KOPT-K1 (cell line): ENCODE measurements around the gene SLC25A26.

Experiments
- H3K27ac ChIP-seq: fragments of 200-600 bp; sonication (generic); 2 replicates; pipeline ENCODE4 v1.5.1; 2016; ENCODE audit warnings: antibody characterized with exemption, mild to moderate bottlenecking, low read depth, low read length; ENCODE audit not compliant: poor library complexity, severe bottlenecking
- H3K36me3 ChIP-seq: fragments of 200-600 bp; sonication (generic); 2 replicates; pipeline ENCODE4 v1.5.1; 2017; ENCODE audit warnings: antibody characterized with exemption, mild to moderate bottlenecking, low read length, moderate library complexity; ENCODE audit not compliant: insufficient read depth
- H3K9me3 ChIP-seq: fragments of 200-600 bp; sonication (generic); 2 replicates; pipeline ENCODE4 v1.5.1; 2017; ENCODE audit warnings: antibody characterized with exemption, low read length, mild to moderate bottlenecking; ENCODE audit not compliant: insufficient read depth, poor library complexity, severe bottlenecking

SLC25A26 gene

DNA sequence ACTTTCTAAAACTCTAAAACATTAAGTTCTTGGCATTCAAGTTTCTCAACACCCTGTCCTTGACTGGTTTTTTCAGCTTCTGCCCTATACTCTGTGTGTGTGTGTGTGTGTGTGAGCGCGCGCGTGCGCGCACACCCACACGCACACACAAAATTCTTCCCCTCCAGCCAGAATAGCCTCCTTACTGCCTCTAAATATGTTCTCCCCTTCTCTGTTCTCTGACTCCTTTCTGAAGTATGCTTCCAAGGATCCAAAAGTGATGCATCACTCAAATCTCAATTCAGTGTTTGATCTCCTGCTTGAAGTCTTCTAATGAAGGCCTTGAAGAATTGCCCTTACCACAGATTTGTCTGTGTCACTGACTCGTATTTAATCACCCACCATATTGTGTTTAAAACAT, 129.8 kb downstream of the SLC25A26 start:
- H3K9me3 ChIP-seq = peaks cover 7% of the 10 kb centered on the region
- peaks cover 5% of the 10 kb centered on the region; the same call in 1 of the 2 replicates for H3K36me3 ChIP-seq
- no peak overlapping the region for H3K27ac ChIP-seq

DNA sequence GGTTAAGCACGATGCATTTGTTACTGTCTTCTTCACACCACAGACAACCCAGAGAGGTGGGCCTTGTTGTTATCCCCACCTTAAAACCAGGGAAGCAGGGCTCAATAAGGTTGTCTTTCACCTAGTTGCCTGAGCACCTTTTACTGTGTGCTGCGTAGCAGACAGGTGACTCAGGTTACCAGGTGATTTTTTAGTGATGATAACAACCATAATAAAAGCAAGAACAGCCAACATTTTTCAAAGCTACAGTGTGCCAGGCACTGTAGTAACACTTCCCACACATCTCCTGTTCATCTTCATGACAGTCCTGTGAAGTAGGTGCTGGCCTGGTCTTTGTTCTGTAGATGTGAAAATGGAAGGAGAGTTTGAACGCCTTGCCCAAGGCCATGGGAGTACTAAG, 132.2 kb downstream of the SLC25A26 start:
- H3K27ac ChIP-seq = no peak overlapping the region
- H3K36me3 ChIP-seq = 0 out of 2 replicates have a peak, but pooled peaks cover 1% of the 10 kb centered on the region
- no peaks in the 10 kb centered on the region for H3K9me3 ChIP-seq

DNA sequence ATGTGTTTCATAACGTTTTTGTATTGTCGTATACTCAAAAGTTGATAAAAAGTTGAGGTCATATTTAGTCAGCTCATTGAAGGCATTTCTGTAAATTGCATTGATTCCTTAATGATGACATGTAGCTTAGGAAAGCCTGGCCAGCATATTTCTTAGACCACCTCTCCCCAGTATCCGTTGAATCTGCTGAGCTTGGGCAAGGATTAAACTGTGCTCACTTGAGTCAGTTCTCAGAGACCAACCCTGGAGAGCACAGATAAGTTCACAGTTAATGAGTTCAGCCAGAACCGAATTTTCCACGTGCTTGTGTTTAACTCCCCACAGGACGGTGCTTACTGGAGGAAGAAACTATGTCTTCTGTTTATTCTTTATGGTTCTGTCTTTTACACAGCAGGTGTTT, 132.7 kb downstream of the SLC25A26 start:
- Histone ChIP-seq H3K36me3 (no peaks in the 10 kb centered on the region), H3K9me3 (no peaks in the 10 kb centered on the region), H3K27ac (no peak overlapping the region)

DNA sequence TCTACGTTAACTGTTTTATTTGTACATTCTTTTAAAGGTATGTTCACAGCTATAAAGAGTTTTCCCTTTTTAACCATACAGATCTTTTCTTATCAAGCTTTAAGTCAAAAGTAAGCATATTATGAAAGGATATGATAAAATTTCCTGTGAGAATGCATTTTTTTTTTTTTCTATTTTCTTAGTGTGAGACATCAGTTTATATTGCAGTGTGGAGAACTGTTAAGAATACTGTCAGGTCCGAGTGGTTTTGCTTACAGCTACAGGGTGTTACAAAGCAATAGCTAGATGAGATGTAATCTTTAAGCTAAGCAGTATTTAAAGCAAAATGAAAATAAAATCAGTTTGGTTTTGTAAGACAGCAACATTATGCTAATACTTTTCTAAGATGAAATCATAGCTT, 133.2 kb downstream of the SLC25A26 start:
- Histone ChIP-seq H3K36me3 (no peaks in the 10 kb centered on the region), H3K27ac (no peak overlapping the region), H3K9me3 (no peaks in the 10 kb centered on the region)

DNA sequence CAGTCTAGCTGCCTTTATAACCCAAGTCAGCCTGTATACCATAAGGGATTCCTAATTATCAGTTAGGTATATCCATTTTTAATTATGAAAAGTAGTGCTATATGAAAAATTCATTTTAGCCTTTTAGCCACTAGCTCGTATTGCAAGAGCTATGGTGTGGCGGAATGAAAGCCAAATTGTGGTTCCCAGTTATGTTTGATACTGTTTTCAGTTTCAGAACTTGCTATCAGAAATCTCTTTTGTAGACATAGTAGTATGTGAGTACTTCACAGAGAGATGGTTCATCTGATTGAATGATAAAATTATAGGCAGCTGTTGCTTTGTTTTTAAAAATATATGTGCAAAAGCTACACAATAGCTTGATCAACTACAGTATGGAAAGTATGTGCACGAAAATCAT, 134.6 kb downstream of the SLC25A26 start:
- Histone ChIP-seq H3K9me3 (no peaks in the 10 kb centered on the region), H3K27ac (no peak overlapping the region), H3K36me3 (no peaks in the 10 kb centered on the region)

DNA sequence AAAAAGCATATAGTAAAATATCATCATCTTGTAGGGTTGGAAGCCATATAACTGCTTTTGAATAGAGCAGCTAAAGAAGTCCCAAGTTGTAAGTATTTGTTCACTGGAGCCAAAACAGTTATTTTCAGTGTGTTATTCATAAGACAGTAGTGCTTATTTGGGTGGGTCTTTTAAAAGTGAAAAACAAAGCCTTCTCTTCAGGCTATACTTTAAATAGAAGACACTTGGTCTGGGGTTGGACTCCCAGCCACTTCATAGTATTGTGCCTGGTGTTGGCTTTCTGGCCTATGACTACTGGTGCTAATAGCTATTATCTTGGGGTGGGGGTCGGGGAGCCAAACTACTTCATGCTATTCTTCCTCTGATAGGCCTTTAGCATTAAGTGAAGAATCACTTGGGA, 135.2 kb downstream of the SLC25A26 start:
- no peak overlapping the region for H3K27ac ChIP-seq
- H3K9me3 ChIP-seq = no peaks in the 10 kb centered on the region
- no peaks in the 10 kb centered on the region for H3K36me3 ChIP-seq

DNA sequence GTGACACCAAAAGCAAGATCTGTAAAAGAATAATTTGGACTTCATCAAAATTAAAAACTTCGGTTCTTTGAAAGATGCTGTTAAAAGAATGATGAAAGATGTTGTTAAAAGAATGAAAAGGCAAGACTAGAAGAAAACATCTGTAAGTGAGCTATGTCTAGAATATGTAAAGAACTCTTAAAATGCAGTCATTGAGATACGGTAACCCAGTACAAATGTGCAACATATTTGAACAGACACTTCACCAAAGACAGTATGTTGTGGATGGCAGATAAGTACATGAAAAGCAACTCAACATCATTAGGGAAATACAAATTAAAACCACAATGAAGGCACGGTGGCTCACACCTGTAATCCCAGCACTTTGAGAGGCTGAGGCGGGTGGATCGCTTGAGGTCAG, 140.6 kb downstream of the SLC25A26 start:
- H3K27ac ChIP-seq = no peak overlapping the region
- no peaks in the 10 kb centered on the region for H3K36me3 ChIP-seq
- no peaks in the 10 kb centered on the region for H3K9me3 ChIP-seq

DNA sequence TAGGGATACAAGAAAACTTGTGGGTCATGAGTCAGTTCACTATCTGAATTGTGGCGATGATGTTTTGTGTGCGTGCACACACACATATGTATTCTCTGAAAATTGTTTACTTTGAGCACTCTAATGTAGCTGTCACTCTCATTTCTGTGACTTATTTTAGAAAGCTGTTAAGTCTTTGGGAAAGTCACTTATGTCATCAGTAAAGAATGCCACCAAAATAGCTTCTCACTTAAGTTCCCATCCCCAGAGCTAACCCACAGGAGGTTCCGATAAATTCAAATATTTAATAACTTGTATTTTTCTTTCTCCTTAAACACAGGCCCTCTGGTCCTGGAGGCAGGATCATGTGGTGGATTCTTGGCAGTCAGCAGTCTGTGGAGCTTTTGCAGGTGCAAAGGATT, 141.7 kb downstream of the SLC25A26 start:
- no peaks in the 10 kb centered on the region for H3K36me3 ChIP-seq
- no peak overlapping the region for H3K27ac ChIP-seq
- H3K9me3 ChIP-seq = no peaks in the 10 kb centered on the region

DNA sequence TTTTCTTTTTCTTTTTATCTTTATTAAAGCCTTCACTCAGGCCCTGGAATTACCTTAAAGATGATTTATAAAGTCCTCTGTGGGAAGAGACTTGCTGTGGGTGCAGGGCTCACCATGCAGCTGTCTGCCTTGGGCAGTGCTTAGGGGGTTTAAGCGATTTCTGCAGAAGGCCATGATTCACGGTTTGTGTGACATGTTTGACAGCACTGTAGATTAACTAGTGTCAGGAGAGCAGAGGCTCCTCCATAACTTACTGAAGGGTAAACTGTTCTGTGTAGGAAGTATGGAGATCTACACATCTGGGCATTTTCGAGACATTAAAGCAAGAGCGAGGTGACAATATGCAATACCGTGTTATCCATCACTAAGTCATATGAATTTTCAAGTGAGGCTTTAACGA, 142.3 kb downstream of the SLC25A26 start:
- H3K27ac ChIP-seq = no peak overlapping the region
- no peaks in the 10 kb centered on the region for H3K36me3 ChIP-seq

DNA sequence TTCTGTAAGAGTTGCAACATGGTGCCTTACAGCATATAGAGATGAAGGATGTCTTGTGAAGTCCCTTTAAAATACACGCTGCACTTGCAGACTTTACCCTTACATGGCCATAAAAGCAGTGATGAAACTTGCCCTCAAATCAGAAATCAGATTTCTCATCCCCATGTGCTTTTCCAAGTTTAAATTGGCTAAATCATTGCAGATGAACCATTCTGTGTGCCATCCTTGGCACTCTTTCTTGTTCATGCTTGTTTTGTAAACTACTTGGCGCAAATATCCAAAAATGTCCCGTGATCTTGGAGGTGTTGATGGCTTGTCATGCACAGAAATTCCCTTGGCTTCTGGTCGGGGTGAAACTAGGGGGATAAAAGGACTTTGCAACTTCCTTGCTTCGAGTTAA, 144.3 kb downstream of the SLC25A26 start:
- Histone ChIP-seq H3K9me3 (no peaks in the 10 kb centered on the region), H3K36me3 (no peaks in the 10 kb centered on the region), H3K27ac (no peak overlapping the region)

More for the DNA sequence above, 142.3 kb downstream of the SLC25A26 start:
- no peaks in the 10 kb centered on the region for H3K9me3 ChIP-seq

DNA sequence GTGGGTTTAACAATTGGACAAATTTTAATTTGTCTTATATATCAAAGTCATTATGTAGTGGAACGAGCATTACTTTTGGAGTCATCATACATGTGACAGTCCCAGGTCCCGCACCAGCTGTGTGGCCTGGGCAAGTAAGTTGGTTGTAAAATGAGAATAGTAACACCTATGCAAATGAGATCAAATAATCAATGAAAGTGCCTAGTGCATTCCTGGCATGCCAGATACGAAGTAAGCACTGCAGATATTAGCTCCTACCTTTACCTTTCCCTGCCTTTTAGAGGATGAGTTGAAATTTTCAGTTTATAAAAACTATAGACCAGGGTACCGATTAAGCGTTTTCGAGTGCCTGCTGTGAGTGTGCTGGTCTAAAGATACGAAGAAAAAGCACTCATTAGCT, 145.9 kb downstream of the SLC25A26 start:
- Histone ChIP-seq H3K27ac (no peak overlapping the region), H3K36me3 (no peaks in the 10 kb centered on the region), H3K9me3 (no peaks in the 10 kb centered on the region)

DNA sequence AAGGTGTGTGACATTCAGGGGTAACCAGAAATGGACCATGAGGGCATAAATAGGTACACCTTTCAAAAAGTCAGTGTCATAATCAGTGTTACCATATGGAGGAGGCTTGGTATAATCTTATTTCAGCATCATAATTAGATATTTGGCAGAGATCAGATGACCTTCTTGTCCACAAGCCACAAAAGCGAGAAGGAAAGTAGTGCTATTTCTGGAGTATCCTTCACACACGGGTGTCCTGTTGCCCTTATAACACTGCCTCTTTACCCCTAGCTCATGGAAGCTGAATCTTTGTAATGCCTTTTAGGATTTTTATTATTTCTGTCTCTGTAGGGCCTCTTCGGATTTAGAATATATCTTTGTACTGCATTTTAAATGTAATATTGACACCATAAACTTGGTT, 147.2 kb downstream of the SLC25A26 start:
- Histone ChIP-seq H3K9me3 (no peaks in the 10 kb centered on the region), H3K27ac (no peak overlapping the region), H3K36me3 (no peaks in the 10 kb centered on the region)

DNA sequence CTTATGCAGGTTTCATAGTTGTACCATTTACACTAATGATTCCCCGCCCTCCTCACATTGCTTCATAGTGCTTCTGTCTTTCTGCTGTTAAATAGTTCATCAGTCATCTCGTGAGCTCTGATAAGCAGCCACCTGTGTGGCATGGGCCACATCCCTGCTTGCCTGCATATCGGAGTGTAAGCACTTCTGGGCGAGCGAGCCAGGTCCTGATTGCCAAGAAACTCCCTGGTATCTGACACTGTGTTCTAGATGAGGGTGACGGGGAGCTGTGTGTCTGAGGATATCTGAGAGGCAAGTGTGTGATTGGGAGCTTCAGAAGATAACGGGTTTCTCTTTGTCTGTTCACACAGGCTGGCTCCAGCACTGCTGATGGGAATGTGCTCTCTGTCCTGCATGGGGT, 149.4 kb downstream of the SLC25A26 start:
- H3K9me3 ChIP-seq = no peaks in the 10 kb centered on the region
- no peaks in the 10 kb centered on the region for H3K36me3 ChIP-seq
- H3K27ac ChIP-seq = no peak overlapping the region

DNA sequence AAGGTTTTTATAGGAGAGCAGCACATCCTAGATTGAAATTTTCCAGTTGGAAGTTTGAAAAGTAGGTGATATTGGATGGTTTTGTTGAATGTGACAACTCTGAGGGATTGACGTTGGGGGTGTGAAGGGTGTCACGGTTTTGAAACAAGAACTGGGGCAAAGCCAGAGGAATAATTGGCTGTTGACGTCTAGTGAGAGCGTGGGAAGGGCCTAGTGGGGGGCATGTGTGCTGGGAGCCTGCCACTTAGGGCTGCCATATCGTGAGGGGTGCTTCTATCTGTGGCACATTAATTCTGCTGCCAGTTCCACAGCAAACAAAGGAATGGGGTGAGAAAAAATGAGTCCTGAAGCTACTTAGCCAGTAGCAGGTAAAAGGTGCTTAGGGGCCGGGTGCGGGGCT, 150.6 kb downstream of the SLC25A26 start:
- Histone ChIP-seq H3K36me3 (peaks cover 4% of the 10 kb centered on the region; the same call in 1 of the 2 replicates), H3K27ac (no peak overlapping the region)

DNA sequence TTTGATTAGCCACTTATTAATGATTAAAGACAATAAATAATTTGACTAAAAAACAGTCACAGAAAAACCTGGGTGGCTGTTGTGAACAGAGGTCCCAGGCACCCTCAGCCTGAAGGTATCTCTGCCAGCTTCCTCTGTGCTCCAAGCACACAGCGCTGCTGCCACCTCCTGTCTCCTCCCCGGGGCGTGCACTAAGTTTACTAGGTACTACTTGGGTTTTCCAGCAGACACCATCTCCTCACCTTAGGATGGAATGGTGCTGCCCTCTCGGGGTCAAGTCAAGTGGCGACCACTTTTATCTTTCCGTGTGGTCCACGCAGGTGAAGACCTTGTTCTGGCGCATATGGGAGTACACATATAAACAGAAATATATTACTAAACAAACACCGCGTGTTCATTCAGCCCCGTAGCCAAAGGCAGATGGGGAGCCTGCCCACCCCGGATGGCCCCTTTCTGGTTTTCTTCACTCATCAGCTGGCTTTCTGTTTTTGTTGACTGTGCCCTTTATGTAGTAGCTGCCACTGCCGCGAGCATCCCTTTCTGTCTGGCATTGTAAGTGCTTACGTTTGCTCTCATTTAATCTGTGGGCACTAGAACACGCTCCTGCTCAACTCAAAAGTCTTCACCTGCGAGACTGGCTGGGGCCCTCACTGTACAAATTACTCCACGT, 152.0 kb downstream of the SLC25A26 start:
- H3K27ac ChIP-seq = peak overlapping the region; percentile 30
- H3K9me3 ChIP-seq = no peaks in the 10 kb centered on the region
- H3K36me3 ChIP-seq = peaks cover 4% of the 10 kb centered on the region; the same call in 1 of the 2 replicates

More for the DNA sequence above, 150.6 kb downstream of the SLC25A26 start:
- H3K9me3 ChIP-seq = no peaks in the 10 kb centered on the region

DNA sequence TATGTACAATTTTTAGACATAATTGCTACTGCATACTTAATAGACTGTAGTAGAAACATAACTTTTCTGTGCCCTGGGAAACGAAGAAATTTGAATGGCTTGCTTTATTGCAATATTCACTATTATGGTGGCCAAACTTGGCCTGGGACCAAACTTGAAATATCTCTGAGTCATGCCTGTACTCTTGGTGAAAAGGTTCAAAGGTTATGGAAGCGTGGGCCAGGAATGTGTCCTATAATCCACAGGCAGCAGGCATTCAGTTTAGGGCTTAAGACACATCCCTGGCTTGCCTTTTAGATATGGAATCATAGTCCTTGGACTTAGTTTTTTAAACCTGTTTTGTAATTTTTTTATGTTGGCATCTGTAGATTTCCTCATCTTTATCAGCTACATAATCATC, 155.8 kb downstream of the SLC25A26 start:
- Histone ChIP-seq H3K9me3 (no peaks in the 10 kb centered on the region), H3K36me3 (peaks cover 34% of the 10 kb centered on the region), H3K27ac (peak overlapping the region; percentile 63)
